Keratinocyte (primary cell): Measurements from ENCODE around the gene CAMK2D.

Experiments used
- EZH2 ChIP-seq: IDR thresholded peaks from one replicate; pipeline ENCODE4 v1.6.1; 2012; ENCODE audit warnings: inconsistent platforms, mild to moderate bottlenecking, low read length, moderate library complexity
- TF ChIP-seq, protein P1 (sequence below), 3 experiments: IDR thresholded peaks in 1 of 3; conservative IDR thresholded peaks in 1 of 3; optimal IDR thresholded peaks in 1 of 3; 2 replicates in 2 of 3; 3 replicates in 1 of 3; pipeline versions ENCODE3 to v1.5.1; 2011; ENCODE audit warnings: low read length in 3 of 3, mild to moderate bottlenecking in 3 of 3, moderate library complexity in 2 of 3, control low read depth in 1 of 3, inconsistent platforms in 1 of 3; ENCODE audit not compliant: insufficient read depth in 2 of 3; ENCODE audit errors: extremely low read depth in 1 of 3

DNA sequence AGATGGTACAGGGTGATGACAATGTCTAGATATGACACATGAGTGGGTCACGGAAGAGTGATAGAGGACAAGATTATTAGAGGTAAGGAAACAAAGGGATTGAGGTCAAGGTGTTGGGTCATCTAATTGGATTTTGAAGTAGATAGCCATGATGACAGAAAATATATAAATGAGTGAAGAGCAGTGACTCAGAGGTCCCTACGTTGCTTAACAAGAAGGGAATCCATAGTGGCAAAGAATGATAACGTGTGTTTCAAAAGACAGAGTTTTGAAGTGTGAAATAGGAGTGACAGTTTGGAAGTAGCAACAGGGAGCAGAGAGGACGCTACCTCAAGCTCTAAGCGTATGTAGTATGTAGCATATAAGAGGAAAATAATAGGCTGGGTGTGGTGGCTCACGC lies 22.2 kb upstream of the CAMK2D start:
- TF ChIP-seq, protein P1, sequence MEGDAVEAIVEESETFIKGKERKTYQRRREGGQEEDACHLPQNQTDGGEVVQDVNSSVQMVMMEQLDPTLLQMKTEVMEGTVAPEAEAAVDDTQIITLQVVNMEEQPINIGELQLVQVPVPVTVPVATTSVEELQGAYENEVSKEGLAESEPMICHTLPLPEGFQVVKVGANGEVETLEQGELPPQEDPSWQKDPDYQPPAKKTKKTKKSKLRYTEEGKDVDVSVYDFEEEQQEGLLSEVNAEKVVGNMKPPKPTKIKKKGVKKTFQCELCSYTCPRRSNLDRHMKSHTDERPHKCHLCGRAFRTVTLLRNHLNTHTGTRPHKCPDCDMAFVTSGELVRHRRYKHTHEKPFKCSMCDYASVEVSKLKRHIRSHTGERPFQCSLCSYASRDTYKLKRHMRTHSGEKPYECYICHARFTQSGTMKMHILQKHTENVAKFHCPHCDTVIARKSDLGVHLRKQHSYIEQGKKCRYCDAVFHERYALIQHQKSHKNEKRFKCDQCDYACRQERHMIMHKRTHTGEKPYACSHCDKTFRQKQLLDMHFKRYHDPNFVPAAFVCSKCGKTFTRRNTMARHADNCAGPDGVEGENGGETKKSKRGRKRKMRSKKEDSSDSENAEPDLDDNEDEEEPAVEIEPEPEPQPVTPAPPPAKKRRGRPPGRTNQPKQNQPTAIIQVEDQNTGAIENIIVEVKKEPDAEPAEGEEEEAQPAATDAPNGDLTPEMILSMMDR (optimal IDR thresholded peaks at IDR 0.05 in 1 of 3, IDR thresholded peaks at IDR 0.05 in 1 of 3, conservative IDR thresholded peaks at IDR 0.05 in 1 of 3; ENCODE audit: extremely low read depth in 1 of 3, insufficient read depth in 2 of 3, low read length in 3 of 3) = no peak
- no peak for TF ChIP-seq EZH2
